Measurements from ENCODE around the gene TBX3.
A peak's percentile ranks its signal among the peaks of the same experiment; 100 is the strongest.

The TBX3 gene

GRCh38 chr12:114700392-114701103, 16.6 kb upstream of the TBX3 start:
- Histone ChIP-seq H3K4ac (ENCODE audit: low read length) (no peak overlapping the region), H4K8ac (ENCODE audit: low read depth, low read length) (no peak overlapping the region), H2BK12ac (ENCODE audit: low read length) (no peak overlapping the region), H2AK5ac (ENCODE audit: low read depth, low read length) (no peak overlapping the region), H4K91ac (ENCODE audit: low read depth, low read length, poor library complexity) (no peak overlapping the region), H3K4me2 (ENCODE audit: insufficient read depth, low read length, poor library complexity, severe bottlenecking) (peak overlapping the region; percentile 28), H3K9me3 (replicated peaks in 1 of 2; ENCODE audit: control insufficient read depth in 2 of 2, insufficient read depth in 1 of 2, low read depth in 1 of 2, low read length in 2 of 2) (peaks cover 0 to 2% of the 10 kb centered on the region in 2 donors), H3K18ac (ENCODE audit: low read length) (peak overlapping the region; percentile 45), H2BK15ac (ENCODE audit: low read length) (no peak overlapping the region), H2BK5ac (ENCODE audit: low read length) (no peak overlapping the region), H3K4me3 (ENCODE audit: low read length in 2 of 2) (no peak overlapping the region), H3K9ac (ENCODE audit: low read depth, low read length, poor library complexity) (no peak overlapping the region), H3K27ac (replicated peaks; ENCODE audit: low read length) (no peak overlapping the region), H3K14ac (ENCODE audit: low read length) (peak overlapping the region; percentile 49), H3K4me1 (ENCODE audit: control insufficient read depth in 2 of 2, insufficient read depth in 1 of 2, low read depth in 1 of 2, low read length in 2 of 2) (peaks cover 0 to 17% of the 10 kb centered on the region in 2 donors), H3K23ac (ENCODE audit: low read depth, low read length, poor library complexity) (no peak overlapping the region), H3K27me3 (ENCODE audit: control insufficient read depth in 3 of 3, insufficient read depth in 3 of 3, low read depth in 1 of 3, low read length in 3 of 3) (peaks cover 35 to 85% (median 80%) of the 10 kb centered on the region in 3 experiments), H2BK120ac (ENCODE audit: low read depth, low read length) (no peak overlapping the region), H2AFZ (ENCODE audit: low read length) (no peak overlapping the region), H3K79me1 (ENCODE audit: low read depth, low read length) (no peaks in the 10 kb centered on the region), H3K36me3 (replicated peaks in 1 of 2; ENCODE audit: control insufficient read depth in 2 of 2, insufficient read depth in 2 of 2, low read length in 2 of 2) (no peaks in the 10 kb centered on the region)
- no peak for DNase-seq (ENCODE audit: low spot score)
- WGBS, 2 donors (ENCODE audit: extremely low coverage in 2 of 2, insufficient read length in 2 of 2, insufficient replicate concordance in 1 of 2), result no CpG with 5 or more reads among the region's 33 CpGs

GRCh38 chr12:114698566-114699163, 14.7 kb upstream of the TBX3 start:
- H2AK5ac ChIP-seq (ENCODE audit: low read depth, low read length), result no peak overlapping the region
- no peak for DNase-seq (ENCODE audit: low spot score)
- H2AFZ ChIP-seq (ENCODE audit: low read length), result no peak overlapping the region
- no peak overlapping the region for H3K14ac ChIP-seq (ENCODE audit: low read length)
- peaks cover 0 to 17% of the 10 kb centered on the region in 2 donors for H3K4me1 ChIP-seq (ENCODE audit: control insufficient read depth in 2 of 2, insufficient read depth in 1 of 2, low read depth in 1 of 2, low read length in 2 of 2)
- no peak overlapping the region for H3K27ac ChIP-seq (replicated peaks; ENCODE audit: low read length)
- no peak overlapping the region for H2BK120ac ChIP-seq (ENCODE audit: low read depth, low read length)
- H3K4me3 ChIP-seq (ENCODE audit: low read length in 2 of 2), result no peak overlapping the region
- no peak overlapping the region for H4K8ac ChIP-seq (ENCODE audit: low read depth, low read length)
- no peaks in the 10 kb centered on the region for H3K36me3 ChIP-seq (replicated peaks in 1 of 2; ENCODE audit: control insufficient read depth in 2 of 2, insufficient read depth in 2 of 2, low read length in 2 of 2)
- WGBS, 2 donors (ENCODE audit: extremely low coverage in 2 of 2, insufficient read length in 2 of 2, insufficient replicate concordance in 1 of 2), result no CpG with 5 or more reads among the region's 6 CpGs
- peak overlapping the region; percentile 41 for H3K18ac ChIP-seq (ENCODE audit: low read length)
- no peak overlapping the region for H2BK15ac ChIP-seq (ENCODE audit: low read length)
- H3K9ac ChIP-seq (ENCODE audit: low read depth, low read length, poor library complexity), result no peak overlapping the region
- H2BK12ac ChIP-seq (ENCODE audit: low read length), result no peak overlapping the region
- H3K9me3 ChIP-seq (replicated peaks in 1 of 2; ENCODE audit: control insufficient read depth in 2 of 2, insufficient read depth in 1 of 2, low read depth in 1 of 2, low read length in 2 of 2), result peaks cover 0 to 2% of the 10 kb centered on the region in 2 donors
- H3K4me2 ChIP-seq (ENCODE audit: insufficient read depth, low read length, poor library complexity, severe bottlenecking), result no peak overlapping the region
- H3K23ac ChIP-seq (ENCODE audit: low read depth, low read length, poor library complexity), result no peak overlapping the region
- no peak overlapping the region for H4K91ac ChIP-seq (ENCODE audit: low read depth, low read length, poor library complexity)
- no peak overlapping the region for H2BK5ac ChIP-seq (ENCODE audit: low read length)
- H3K27me3 ChIP-seq (ENCODE audit: control insufficient read depth in 3 of 3, insufficient read depth in 3 of 3, low read depth in 1 of 3, low read length in 3 of 3), result peaks cover 45 to 97% (median 92%) of the 10 kb centered on the region in 3 experiments
- no peak overlapping the region for H3K4ac ChIP-seq (ENCODE audit: low read length)
- no peaks in the 10 kb centered on the region for H3K79me1 ChIP-seq (ENCODE audit: low read depth, low read length)

- Histone ChIP-seq H3K27me3 (ENCODE audit: control insufficient read depth in 3 of 3, insufficient read depth in 3 of 3, low read depth in 1 of 3, low read length in 3 of 3) (peaks cover 49 to 99% (median 94%) of the 10 kb centered on the region in 3 experiments), H3K14ac (ENCODE audit: low read length) (no peak overlapping the region), H3K36me3 (replicated peaks in 1 of 2; ENCODE audit: control insufficient read depth in 2 of 2, insufficient read depth in 2 of 2, low read length in 2 of 2) (no peaks in the 10 kb centered on the region), H4K91ac (ENCODE audit: low read depth, low read length, poor library complexity) (no peak overlapping the region), H3K9me3 (replicated peaks in 1 of 2; ENCODE audit: control insufficient read depth in 2 of 2, insufficient read depth in 1 of 2, low read depth in 1 of 2, low read length in 2 of 2) (peaks cover 0 to 2% of the 10 kb centered on the region in 2 donors), H2AFZ (ENCODE audit: low read length) (no peak overlapping the region), H3K23ac (ENCODE audit: low read depth, low read length, poor library complexity) (no peak overlapping the region), H3K4me3 (ENCODE audit: low read length in 2 of 2) (no peak overlapping the region), H2AK5ac (ENCODE audit: low read depth, low read length) (no peak overlapping the region), H2BK120ac (ENCODE audit: low read depth, low read length) (no peak overlapping the region), H2BK12ac (ENCODE audit: low read length) (no peak overlapping the region), H3K9ac (ENCODE audit: low read depth, low read length, poor library complexity) (no peak overlapping the region), H3K4ac (ENCODE audit: low read length) (no peak overlapping the region), H3K27ac (replicated peaks; ENCODE audit: low read length) (no peak overlapping the region), H3K4me1 (ENCODE audit: control insufficient read depth in 2 of 2, insufficient read depth in 1 of 2, low read depth in 1 of 2, low read length in 2 of 2) (peaks cover 0 to 15% of the 10 kb centered on the region in 2 donors), H2BK5ac (ENCODE audit: low read length) (no peak overlapping the region), H3K18ac (ENCODE audit: low read length) (no peak overlapping the region), H2BK15ac (ENCODE audit: low read length) (no peak overlapping the region), H4K8ac (ENCODE audit: low read depth, low read length) (no peak overlapping the region), H3K79me1 (ENCODE audit: low read depth, low read length) (no peaks in the 10 kb centered on the region), H3K4me2 (ENCODE audit: insufficient read depth, low read length, poor library complexity, severe bottlenecking) (peak overlapping the region; percentile 29)
- WGBS, 2 donors (ENCODE audit: extremely low coverage in 2 of 2, insufficient read length in 2 of 2, insufficient replicate concordance in 1 of 2), result no CpG with 5 or more reads among the region's 55 CpGs
- peak; percentile 84 for DNase-seq (ENCODE audit: low spot score)
Measured at GRCh38 chr12:114697741-114698565, 14.0 kb upstream of the TBX3 start.

Measured in neuronal stem cell (in vitro differentiated cells).